ENCODE results near the gene DRD5. TPM values are rescaled to one million over a fixed set of nuclear protein-coding genes. Genes with fewer than 3 reads are reported as not detected.
A peak's percentile ranks its signal among the peaks of the same experiment; 100 is the strongest.
"Not testable (repeated sequence)": the region's sequence is repeated elsewhere in the genome, so short reads cannot be mapped to it uniquely, and the experiment has no call there.

The DRD5 gene
- not detected in 2 replicates for total RNA-seq

- intact Hi-C loops (cut with micrococcal nuclease), result no loop called here
- no peak for DNase-seq (ENCODE audit: low spot score)
- H3K27ac Mint-ChIP-seq, result no peak within 1 kb of the TSS
- no peaks in the 10 kb centered on the region for H3K4me1 Mint-ChIP-seq (ENCODE audit: low read depth)
- H3K36me3 Mint-ChIP-seq (ENCODE audit: low read depth), result no peaks in the 10 kb centered on the region
- no peak within 1 kb of the TSS for H3K4me3 Mint-ChIP-seq (ENCODE audit: low read depth)
- no peaks in the 10 kb centered on the region for H3K9me3 Mint-ChIP-seq
- peaks cover 53% of the 10 kb centered on the region for H3K27me3 Mint-ChIP-seq (ENCODE audit: low read depth)
Measured at GRCh38 chr4:9781343-9782135, at the start of gene DRD5. DRD5 (plus strand) TSS chr4:9781634; CDS start chr4:9782030, 396 bp downstream.

DNA sequence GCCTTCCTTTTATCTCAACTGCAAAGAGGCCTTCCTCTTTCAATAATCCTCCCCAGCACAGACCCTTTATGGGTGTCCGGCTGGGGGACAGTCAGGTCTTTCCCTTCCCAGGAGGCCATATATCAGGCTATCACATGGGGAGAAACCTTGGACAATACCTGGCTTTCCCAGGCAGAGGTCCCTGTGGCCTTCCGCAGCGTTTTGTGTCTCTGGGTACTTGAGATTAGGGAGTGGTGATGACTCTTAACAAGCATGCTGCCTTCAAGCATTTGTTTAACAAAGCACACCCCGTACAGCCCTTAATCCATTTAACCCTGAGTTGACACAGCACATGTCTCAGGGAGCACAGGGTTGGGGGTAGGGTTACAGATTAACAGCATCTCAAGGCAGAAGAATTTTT is 49.2 kb upstream of the DRD5 start:
- H3K27ac Mint-ChIP-seq; H3K4me1 Mint-ChIP-seq (ENCODE audit: low read depth); DNase-seq (ENCODE audit: low spot score); H3K9me3 Mint-ChIP-seq; H3K36me3 Mint-ChIP-seq (ENCODE audit: low read depth); H3K27me3 Mint-ChIP-seq (ENCODE audit: low read depth); intact Hi-C loops (cut with micrococcal nuclease); H3K4me3 Mint-ChIP-seq (ENCODE audit: low read depth): not testable (repeated sequence)

DNA sequence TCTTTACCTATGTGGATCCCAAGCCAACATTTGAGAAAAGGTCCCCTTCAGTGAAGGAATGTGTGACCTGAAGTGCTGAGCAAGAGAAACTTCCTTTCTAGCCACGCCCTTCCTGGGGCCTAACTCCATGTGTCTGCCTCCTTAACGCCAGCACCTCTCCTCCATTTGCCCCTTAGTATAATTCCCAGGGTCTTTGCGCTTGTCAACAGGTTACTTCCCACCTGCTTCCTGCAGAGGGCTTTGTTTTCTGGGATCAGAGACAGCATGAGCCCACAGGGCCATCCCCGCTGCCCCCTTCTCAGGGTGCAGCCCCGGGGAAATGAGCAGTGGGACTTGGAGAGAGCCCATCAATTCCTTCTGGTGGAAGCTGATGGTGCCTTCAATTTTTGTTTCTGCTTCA is 45.9 kb upstream of the DRD5 start:
- H3K36me3 Mint-ChIP-seq (ENCODE audit: low read depth), result no peaks in the 10 kb centered on the region
- no peak overlapping the region for H3K4me3 Mint-ChIP-seq (ENCODE audit: low read depth)
- intact Hi-C loops (cut with micrococcal nuclease), result no loop called here
- no peaks in the 10 kb centered on the region for H3K27me3 Mint-ChIP-seq (ENCODE audit: low read depth)
- H3K27ac Mint-ChIP-seq, result no peak overlapping the region
- no peaks in the 10 kb centered on the region for H3K4me1 Mint-ChIP-seq (ENCODE audit: low read depth)
- no peaks in the 10 kb centered on the region for H3K9me3 Mint-ChIP-seq
- no peak for DNase-seq (ENCODE audit: low spot score)

GRCh38 chr4:9737280-9737679 is 44.2 kb upstream of the DRD5 start:
- H3K4me1 Mint-ChIP-seq (ENCODE audit: low read depth); H3K9me3 Mint-ChIP-seq; H3K36me3 Mint-ChIP-seq (ENCODE audit: low read depth); DNase-seq (ENCODE audit: low spot score); H3K27ac Mint-ChIP-seq; H3K4me3 Mint-ChIP-seq (ENCODE audit: low read depth); H3K27me3 Mint-ChIP-seq (ENCODE audit: low read depth); intact Hi-C loops (cut with micrococcal nuclease): not testable (repeated sequence)

GRCh38 chr4:9743789-9744188 is 37.6 kb upstream of the DRD5 start:
- H3K27ac Mint-ChIP-seq; H3K27me3 Mint-ChIP-seq (ENCODE audit: low read depth); H3K9me3 Mint-ChIP-seq; H3K4me3 Mint-ChIP-seq (ENCODE audit: low read depth); H3K36me3 Mint-ChIP-seq (ENCODE audit: low read depth); H3K4me1 Mint-ChIP-seq (ENCODE audit: low read depth); intact Hi-C loops (cut with micrococcal nuclease); DNase-seq (ENCODE audit: low spot score): not testable (repeated sequence)

DNA sequence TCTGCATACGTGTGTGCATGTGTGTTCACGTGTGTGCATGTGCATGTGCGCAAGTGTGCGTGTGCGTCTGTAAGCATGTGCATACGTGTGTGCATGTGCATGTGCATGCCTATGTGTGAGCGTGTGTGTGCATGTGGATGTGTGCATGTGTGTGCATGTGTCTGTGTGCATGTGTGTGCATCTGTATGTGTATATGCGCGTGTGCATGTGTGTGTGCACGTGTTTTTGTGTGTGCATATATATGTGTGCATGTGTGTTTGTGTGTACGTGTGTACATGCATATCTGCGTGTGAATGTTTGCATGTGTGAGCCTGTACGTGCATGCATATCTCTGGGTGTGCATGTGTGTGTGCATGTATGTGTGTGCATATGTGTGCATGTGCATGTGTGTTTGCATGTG is 35.7 kb upstream of the DRD5 start:
- H3K27ac Mint-ChIP-seq, result no peak overlapping the region
- H3K4me1 Mint-ChIP-seq (ENCODE audit: low read depth), result peaks cover 4% of the 10 kb centered on the region
- no peak for DNase-seq (ENCODE audit: low spot score)
- no peaks in the 10 kb centered on the region for H3K27me3 Mint-ChIP-seq (ENCODE audit: low read depth)
- intact Hi-C loops (cut with micrococcal nuclease), result no loop called here
- peaks cover 8% of the 10 kb centered on the region for H3K9me3 Mint-ChIP-seq
- H3K36me3 Mint-ChIP-seq (ENCODE audit: low read depth), result no peaks in the 10 kb centered on the region
- H3K4me3 Mint-ChIP-seq (ENCODE audit: low read depth), result no peak overlapping the region

DNA sequence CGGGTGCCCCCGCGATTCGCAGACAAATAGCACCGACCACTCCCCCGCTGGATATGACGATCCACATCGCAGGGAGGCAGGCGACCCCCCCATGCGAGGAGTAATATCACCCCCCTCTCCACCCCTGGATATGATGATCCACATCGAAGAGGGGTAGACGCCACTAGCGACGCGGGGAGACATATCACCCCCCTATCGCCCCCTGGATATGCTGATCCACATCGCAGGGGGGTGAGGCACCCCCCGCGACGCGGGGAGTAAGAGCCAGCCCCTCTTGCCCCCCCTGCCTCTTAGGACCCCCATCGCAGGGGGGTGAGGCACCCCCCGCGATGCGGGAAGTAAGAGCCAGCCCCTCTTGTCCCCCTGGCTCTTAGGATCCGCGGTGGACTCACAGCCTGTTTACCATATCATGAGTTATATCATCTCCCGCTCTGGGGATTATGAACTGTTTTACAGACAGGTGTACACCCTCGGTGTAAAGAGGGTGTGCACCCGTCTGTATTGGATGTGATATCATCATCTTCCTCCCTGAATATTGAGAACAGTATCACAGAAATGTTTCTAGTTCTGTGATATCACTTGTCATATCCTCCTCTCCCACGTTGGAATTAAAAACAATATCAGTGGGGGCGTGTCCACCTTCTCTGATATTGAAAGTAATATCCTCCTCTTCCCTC is 22.7 kb upstream of the DRD5 start:
- H3K4me3 Mint-ChIP-seq (ENCODE audit: low read depth), result no peak overlapping the region
- H3K27me3 Mint-ChIP-seq (ENCODE audit: low read depth), result no peaks in the 10 kb centered on the region
- intact Hi-C loops (cut with micrococcal nuclease), result no loop called here
- DNase-seq (ENCODE audit: low spot score), result no peak
- no peak overlapping the region for H3K27ac Mint-ChIP-seq
- no peaks in the 10 kb centered on the region for H3K4me1 Mint-ChIP-seq (ENCODE audit: low read depth)
- no peaks in the 10 kb centered on the region for H3K9me3 Mint-ChIP-seq
- H3K36me3 Mint-ChIP-seq (ENCODE audit: low read depth), result no peaks in the 10 kb centered on the region

- Mint-ChIP-seq H3K27me3 (ENCODE audit: low read depth) (peaks cover 12% of the 10 kb centered on the region), H3K4me3 (ENCODE audit: low read depth) (no peak overlapping the region), H3K4me1 (ENCODE audit: low read depth) (no peaks in the 10 kb centered on the region), H3K36me3 (ENCODE audit: low read depth) (no peaks in the 10 kb centered on the region), H3K9me3 (no peaks in the 10 kb centered on the region), H3K27ac (no peak overlapping the region)
- intact Hi-C loops (cut with micrococcal nuclease), result loop anchor here (1.0 to 10.0 kb wide), 3 partner anchors 132 to 256 kb away; no protein-coding TSS in a partner anchor
- DNase-seq (ENCODE audit: low spot score), result peak; percentile 40
Measured at GRCh38 chr4:9762823-9763475, 18.5 kb upstream of the DRD5 start.

GRCh38 chr4:9764155-9764696 is 17.2 kb upstream of the DRD5 start:
- no peak overlapping the region for H3K27ac Mint-ChIP-seq

DNA sequence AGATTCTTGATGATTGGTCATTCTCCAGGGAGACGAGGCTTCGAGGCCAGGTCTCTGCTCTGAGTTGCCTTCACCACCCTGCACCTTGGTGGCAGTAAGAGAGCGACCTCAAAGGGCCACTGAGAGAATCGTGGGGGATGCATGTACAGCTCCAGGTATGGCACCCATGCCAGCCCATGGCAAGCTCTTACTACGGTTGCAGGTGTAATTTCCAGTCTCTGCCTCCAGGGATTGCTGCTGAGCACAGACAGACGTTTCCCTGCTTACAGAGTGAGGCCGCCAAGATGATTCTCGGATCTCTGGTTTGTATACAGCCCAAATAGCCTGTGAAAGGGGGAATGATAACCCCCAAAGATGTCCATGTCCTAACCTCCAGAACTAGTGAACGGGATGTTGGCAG is 16.3 kb upstream of the DRD5 start:
- H3K27ac Mint-ChIP-seq, result no peak overlapping the region
- H3K36me3 Mint-ChIP-seq (ENCODE audit: low read depth), result no peaks in the 10 kb centered on the region
- no peaks in the 10 kb centered on the region for H3K4me1 Mint-ChIP-seq (ENCODE audit: low read depth)
- peaks cover 22% of the 10 kb centered on the region for H3K27me3 Mint-ChIP-seq (ENCODE audit: low read depth)
- no peak overlapping the region for H3K4me3 Mint-ChIP-seq (ENCODE audit: low read depth)
- intact Hi-C loops (cut with micrococcal nuclease), result loop anchor here (10.0 kb wide), 1 partner anchor 130 kb away; no protein-coding TSS in a partner anchor
- no peaks in the 10 kb centered on the region for H3K9me3 Mint-ChIP-seq
- peak; percentile 16 for DNase-seq (ENCODE audit: low spot score)

More at GRCh38 chr4:9764155-9764696, 17.2 kb upstream of the DRD5 start:
- Mint-ChIP-seq H3K36me3 (ENCODE audit: low read depth) (no peaks in the 10 kb centered on the region), H3K4me1 (ENCODE audit: low read depth) (no peaks in the 10 kb centered on the region), H3K4me3 (ENCODE audit: low read depth) (no peak overlapping the region), H3K9me3 (no peaks in the 10 kb centered on the region), H3K27me3 (ENCODE audit: low read depth) (peaks cover 19% of the 10 kb centered on the region)
- intact Hi-C loops (cut with micrococcal nuclease), result loop anchor here (10.0 kb wide), 1 partner anchor 131 kb away; no protein-coding TSS in a partner anchor
- DNase-seq (ENCODE audit: low spot score), result no peak

DNA sequence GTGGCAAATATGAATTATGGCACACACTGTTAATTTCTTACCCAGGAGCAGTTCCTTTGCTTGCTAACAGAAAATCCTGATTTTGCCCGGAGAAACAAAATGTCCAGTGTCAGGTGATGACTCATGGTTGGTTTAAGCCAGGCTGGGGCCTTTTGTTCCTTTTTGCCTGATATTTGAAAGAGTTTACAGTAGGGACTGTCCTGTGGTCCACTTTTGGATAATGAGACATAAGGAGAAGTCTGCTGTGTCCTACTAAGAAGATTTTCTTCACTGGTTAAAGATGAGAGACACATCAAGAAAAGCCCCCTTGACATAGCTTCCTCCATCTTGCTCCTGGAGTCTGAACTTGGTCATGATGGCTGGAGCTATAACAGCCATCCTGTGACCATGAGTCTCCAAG is 12.1 kb upstream of the DRD5 start:
- H3K27me3 Mint-ChIP-seq (ENCODE audit: low read depth), result peaks cover 25% of the 10 kb centered on the region

DNA sequence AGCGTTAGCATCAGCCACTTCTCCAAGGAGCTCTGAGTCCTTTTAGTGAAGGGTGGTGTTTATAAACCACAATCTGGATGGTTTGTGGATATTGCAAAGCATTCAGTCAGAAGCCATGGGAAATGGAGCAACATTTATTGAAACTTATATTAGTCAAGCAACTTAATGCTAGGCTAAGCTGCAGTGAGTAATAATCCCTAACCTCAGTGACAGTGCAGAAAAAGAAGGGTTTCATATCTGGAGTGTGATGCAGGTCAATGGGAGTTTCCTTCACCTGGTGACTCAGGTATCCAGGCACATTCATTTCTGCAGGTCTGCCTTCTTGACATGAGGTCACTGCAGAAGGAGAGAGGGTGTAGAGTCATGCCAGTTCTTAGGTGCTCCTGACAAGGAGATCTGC is 10.4 kb upstream of the DRD5 start:
- Mint-ChIP-seq H3K27me3 (ENCODE audit: low read depth) (peaks cover 23% of the 10 kb centered on the region), H3K9me3 (no peaks in the 10 kb centered on the region), H3K4me3 (ENCODE audit: low read depth) (no peak overlapping the region), H3K36me3 (ENCODE audit: low read depth) (no peaks in the 10 kb centered on the region), H3K27ac (no peak overlapping the region), H3K4me1 (ENCODE audit: low read depth) (no peaks in the 10 kb centered on the region)
- intact Hi-C loops (cut with micrococcal nuclease), result no loop called here
- DNase-seq (ENCODE audit: low spot score), result no peak

More for the DNA sequence above, 12.1 kb upstream of the DRD5 start:
- no peaks in the 10 kb centered on the region for H3K36me3 Mint-ChIP-seq (ENCODE audit: low read depth)
- intact Hi-C loops (cut with micrococcal nuclease), result loop anchor here (10.0 kb wide), 1 partner anchor 125 kb away; no protein-coding TSS in a partner anchor
- H3K4me1 Mint-ChIP-seq (ENCODE audit: low read depth), result no peaks in the 10 kb centered on the region
- H3K9me3 Mint-ChIP-seq, result no peaks in the 10 kb centered on the region
- DNase-seq (ENCODE audit: low spot score), result no peak
- H3K27ac Mint-ChIP-seq, result no peak overlapping the region
- H3K4me3 Mint-ChIP-seq (ENCODE audit: low read depth), result no peak overlapping the region
